CD4-positive, alpha-beta T cell treated with Interleukin-2 at 100 ng/mL for 4 hours (primary cell): Measurements from ENCODE around the gene CCR9.

Experiments
- DNase-seq: peaks from one replicate; pipeline ENCODE4 v3.0.0-alpha.2; 2020; ENCODE audit warnings: low spot score

CCR9 gene

DNA sequence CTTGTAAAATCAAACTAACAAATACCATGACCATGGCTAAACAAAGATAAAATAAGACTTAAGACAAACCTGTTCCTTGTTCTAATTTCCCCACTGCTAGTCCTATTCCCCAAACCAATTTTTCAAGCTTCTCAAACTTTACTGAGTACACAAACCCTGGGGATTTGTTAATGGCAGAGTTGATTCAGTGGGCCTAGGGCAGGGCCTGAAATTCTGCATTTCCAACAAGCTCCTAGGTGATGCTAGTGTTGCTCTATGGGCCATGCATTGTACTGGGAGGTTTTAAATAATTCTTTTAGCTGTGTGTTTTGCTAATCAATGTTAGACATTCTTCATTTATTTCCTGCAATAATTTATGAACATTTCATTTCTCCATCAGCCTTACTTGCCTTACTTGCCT is 13.3 kb upstream of the CCR9 start:
- no peak for DNase-seq

DNA sequence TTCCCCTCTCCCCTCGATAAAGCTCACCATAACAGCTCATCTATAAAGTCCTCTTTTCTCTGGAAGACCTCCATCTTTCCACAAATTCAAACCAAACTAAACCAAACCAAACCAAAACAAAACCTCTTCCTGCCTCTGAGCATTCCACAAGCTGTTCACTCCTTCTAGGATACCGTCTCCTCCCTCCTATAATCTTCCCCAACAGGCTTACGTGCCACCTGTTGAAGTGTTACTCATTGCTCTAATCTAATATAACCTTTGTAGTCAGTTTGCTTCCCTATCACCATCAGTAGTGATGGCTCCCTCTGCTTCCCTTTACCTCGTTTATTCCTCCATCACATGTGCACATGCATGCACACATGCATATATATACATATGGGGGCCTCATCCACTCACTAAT is 12.7 kb upstream of the CCR9 start:
- DNase-seq: no peak

DNA sequence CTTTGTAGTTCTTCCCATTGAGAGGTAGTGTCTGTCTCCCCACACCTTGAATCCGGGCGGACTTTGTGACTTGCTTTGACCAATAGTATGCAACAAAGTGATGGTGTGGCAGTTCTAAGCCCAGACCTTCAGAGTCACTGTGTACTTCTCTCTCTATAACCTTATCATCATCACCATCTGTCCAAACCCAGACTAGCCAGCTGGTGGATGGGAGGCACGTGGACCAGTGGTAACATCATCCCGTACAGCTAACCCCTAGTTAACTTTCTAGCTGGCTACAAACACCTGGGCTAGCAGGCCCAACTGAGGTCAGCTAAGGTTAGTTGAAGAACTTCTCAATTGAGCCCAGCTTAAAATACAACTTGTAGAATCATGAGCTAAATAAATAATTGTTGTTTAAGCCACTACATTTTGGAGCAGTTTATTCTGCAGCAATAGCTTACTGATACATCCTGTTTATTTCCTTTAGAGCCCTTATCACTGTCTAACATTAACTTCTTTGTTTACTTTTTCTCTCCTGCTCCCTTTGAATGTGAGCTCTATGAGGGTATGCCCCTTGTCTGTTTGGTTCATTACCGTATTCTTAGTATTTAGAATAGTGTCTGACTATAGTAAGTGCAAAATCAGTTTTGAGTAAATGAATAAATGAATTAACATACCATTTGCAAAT is 11.5 kb upstream of the CCR9 start:
- no peak for DNase-seq

DNA sequence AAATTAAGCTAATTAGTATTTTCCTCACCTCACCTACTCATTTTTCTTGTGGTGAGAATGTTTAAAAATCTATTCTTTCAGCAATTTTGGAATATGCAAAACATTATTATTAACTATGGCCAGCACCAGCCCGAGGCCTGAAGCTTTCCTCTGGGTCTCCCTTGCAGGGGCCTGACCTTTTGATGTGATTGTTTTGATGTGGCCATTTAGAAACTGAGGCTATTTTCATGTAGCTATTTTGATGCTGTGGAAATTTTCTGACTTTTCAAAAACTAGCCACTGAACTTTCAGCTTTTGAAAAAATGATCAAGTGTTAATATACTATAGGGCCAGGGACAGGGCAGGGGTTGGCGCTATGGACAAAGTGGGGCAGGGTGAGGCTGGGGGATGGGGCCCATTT is 8.2 kb upstream of the CCR9 start:
- DNase-seq: no peak

DNA sequence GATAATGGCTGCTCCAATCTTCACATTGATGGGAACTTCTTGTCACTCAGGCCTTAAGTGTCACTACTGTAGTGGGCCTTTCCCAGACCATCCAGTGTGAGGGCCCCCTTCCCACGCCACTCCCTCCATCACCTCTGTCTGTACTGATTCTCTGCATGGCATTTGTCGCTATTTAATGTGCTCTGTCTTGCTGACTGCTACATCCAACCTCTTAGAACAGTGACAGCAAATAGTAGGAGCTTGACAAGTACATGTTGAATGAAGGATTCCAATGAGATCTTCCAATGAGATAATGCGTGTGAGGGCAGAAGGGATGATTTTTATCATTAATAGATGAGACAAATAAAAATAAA is 5.6 kb upstream of the CCR9 start:
- no peak for DNase-seq

DNA sequence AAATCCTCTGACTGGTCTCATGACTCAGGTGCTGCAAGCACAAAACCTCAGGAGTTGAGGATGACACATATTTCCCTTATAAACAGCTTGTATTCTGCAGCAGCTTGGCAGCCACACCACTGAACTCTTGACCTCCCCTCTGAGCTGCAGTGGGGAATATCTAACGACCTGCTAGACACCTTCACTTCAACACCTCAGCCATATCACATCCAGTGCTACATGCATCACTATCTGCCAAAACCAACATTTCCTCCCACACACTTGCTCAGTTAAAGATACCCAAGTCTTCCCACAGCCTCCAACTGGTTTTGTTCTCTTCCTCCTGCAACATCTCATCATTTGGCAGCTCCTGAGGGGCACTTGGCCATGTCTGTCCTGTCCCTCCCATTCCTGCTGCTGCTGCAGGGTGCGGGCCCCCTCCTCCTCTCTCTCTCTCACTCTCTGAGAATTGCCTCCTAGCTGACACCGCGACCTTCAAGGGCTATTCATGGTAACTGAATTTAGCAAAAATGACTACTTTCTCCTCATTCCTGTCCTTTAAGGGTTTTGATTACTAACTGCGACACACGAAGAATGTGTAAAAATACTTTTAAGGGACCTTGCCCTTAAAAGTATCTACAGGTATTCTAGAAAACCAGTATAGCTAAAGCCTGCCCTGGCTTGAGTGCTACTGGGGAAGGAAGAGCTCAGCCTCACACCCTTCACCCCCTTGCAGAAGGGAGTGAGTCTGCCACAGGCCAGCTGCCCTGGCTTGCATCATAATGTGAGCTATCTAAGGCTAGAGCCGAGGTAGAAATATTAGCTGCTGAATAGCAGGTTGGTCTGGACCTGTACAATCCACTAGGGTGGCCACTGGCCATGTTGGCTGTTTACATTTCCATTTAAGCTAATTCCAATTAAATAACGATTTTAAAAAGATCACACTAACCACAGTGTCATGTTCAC is 5.0 kb upstream of the CCR9 start:
- peak; percentile 70 for DNase-seq

DNA sequence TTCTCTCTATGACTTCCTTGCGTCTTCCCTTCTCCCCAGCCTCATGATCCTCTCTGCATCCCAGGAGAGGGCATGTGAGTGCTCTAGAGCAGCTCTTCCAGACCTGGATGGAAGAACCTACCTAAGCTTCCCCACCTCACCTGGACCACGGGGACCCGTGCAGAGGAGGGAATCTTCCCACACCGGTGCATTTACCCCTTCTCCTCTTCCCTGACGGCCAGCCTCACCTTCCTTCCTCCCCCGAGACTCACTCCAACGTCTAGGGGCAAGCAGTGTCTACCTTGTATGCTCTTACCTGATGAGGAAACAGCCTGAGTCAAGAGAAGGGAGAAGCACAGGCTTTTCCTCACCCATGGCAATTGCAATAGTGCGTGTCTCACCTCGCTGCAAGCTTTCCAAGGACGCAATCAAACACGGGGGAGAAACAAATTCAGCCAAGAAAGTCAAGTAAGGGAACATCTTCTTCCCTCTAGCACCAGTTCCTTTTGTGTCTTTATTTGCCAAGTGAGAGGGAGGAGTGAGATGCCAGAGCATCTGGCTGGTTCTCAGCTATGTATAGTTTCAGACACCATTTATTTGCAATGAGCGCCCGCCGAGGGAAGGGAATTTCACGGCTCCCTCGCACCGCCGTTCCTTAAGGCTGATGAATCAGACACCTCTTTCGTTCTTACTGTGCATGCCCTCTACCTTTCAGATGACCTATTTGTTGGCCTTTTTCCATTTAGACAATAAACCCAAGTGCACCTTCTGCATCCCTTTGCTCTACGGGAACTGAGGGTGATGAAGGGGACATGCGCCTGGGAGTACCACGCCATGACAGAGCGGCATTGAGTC is 1.8 kb upstream of the CCR9 start:
- no peak for DNase-seq

DNA sequence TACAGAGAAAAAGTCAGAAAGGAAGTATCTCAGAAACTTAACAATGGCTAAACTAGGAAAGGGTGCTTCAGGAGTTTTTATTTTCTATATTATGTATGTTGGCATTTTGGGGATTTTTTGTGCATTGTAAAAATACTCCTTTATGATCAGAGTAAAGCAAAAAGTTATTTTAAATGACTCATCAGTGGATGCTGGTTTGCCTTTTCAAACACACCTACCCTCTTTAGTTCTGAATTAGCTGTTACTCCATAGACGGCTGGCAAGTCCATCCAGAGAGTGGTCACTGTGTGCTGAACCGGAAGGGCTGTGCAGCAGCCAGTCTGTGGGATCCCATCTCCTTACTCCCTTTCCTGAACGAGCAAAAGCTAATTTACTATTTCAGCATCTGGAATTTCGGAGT is 942 bp downstream of the CCR9 start:
- no peak for DNase-seq

DNA sequence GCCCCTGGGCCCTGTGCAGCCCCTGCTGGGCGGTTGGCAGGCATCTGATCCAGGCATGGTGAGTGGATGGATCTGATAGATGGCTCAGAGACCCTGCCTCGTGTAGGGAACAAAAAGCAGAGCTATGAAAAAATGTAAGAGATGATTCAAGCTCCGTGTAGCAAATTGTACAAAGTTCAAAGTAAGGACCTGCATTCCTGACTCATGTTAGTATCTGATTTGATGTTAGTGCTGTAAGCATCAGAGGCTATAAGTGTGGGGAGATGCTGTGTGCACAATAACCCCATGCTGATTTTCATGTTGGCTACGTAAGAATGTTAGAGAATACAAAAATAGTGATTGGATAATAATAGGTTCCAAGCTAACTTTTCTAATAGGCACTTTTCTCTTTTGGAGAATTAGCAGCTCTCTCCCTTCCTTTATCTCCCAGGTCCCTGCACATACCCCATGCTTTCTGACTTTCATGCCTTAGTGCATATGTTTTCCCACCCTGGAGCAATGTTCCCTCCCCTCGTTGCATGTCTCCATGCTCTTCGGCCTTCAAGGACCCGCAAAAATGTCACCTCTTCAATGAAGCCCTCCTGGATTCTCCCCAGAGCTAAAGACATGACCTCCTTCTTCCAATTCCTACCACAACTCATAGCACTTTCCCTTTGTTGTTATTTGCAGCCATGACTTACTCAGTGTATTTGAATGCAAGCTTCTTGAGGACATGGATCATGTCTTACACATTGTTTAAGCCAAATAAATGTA is 1.6 kb downstream of the CCR9 start:
- DNase-seq: no peak

DNA sequence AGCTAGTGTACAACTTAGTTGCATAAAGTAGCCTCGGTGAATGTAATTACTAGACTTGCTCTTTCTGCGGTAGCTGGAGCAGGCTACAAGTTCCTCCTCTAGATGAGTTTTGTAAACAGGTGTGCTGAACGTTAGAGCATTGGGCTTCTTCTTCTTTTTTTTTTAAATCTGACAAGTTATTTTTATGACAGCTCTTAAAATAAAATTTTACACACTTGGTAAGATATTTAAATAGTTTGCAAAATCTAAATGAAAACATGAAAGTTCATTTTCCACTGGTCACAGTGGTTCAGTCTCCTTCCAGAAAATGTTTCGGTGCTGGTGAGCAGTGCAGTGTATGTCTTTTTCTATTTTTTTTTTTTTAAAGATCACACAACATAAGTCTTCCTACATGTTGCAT is 3.0 kb downstream of the CCR9 start:
- no peak for DNase-seq

DNA sequence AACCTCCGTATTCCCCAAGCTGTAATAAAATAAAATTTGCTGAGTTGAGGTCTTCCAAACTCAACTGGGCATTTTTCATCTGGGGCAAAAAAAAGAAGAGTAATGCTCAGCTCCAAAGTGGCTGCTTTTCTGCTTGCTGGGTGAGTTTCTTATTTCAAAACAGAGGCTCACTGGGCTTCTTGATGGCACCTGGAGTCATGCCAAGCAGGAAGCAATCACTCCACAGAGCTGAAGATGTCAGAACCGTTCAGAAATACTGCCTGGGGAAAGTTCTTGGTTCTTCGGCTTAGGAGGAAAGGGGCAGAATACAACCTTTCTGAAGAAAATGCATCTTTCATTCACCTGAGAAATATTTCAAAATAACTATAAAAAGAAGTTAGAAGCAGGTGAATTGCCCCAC is 4.1 kb downstream of the CCR9 start:
- DNase-seq: peak; percentile 15

DNA sequence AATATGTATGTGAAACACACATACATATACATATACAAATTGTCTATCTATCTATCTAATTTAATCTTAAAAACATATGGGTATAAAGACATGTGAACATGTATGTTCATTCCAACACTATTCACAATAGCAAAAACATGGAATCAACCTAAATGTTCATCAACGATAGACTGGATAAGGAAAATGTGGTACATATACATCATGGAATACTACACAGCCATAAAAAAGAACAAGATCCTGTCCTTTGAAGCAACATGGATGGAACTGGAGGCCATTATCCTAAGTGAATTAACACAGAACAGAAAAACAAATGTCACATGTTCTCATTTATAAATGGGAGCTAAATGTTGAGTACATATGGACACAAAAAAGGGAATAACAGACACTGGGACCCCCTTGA is 5.8 kb downstream of the CCR9 start:
- no peak for DNase-seq

DNA sequence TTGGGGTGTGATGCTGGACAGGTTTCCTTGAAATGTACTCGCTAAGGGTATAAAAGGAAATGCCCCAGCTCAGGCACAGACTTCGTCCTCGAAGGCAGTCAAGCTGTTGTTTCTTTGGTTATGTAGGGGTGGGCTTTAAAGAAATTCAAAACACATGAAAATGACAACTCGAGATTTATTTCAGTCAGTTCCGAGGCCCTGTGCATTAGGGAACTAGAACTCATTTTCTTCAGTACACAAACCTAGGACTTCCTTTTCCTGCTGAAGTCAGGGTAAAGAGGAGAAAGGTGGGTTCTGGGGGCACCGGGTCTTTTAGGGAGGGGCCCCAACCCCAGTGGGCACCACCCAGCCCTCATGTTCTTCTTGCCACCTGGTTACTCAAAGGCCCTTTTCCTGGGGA is 7.7 kb downstream of the CCR9 start:
- DNase-seq: no peak

DNA sequence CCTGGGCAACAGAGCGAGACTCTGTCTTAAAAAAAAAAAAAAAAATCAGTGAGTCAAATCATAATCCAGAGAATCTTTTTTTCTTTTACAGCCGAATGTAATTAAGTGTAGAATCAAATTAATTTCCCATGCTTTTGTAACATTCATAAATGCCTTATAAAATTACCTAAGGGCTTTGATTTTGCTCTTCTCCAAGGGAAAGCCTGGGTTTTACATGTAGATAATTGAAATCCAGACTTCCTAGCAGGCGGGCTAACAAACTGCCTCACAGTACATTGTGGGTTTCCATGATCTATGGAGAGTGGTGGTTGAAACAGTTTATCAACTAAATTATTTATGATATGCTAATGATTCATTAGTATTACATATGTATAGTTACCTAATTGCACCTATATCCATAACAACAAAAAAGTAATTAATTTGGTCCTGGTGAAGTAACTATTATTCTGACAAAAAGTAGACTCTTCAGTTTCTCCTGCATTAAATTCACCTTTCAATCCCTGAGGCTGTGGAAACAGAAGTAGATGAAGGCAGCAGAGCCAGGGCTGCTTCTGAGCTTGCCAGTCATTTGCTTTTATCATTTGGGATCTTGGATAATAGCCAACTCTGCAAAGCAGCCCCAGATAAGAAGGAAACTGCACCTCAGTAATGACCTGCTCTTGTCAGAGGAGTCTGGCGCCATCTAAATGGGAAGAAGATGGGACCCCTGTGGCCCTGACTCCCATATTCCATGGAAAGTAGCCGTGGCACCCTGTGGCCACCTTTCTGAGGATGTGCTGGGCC is 9.5 kb downstream of the CCR9 start:
- no peak for DNase-seq

DNA sequence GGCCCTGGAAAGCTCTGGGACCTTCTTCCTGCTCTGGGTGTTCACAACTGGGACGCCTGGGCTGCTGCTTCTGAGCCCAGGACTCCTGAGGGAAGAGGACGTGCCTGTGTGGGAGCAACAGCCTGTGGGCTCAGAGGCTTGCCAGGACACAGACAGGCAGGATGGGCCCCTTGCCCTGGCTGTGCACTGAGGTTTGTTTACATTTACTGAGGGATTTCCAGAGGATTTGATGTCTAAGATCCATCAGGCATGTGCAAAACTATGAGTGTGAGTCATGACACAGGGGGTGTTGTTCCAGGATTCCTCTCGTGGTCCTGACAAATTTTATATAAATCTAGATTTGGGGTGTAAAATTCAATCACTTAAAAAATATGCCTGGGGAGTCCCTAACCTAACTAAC is 10.6 kb downstream of the CCR9 start:
- no peak for DNase-seq

DNA sequence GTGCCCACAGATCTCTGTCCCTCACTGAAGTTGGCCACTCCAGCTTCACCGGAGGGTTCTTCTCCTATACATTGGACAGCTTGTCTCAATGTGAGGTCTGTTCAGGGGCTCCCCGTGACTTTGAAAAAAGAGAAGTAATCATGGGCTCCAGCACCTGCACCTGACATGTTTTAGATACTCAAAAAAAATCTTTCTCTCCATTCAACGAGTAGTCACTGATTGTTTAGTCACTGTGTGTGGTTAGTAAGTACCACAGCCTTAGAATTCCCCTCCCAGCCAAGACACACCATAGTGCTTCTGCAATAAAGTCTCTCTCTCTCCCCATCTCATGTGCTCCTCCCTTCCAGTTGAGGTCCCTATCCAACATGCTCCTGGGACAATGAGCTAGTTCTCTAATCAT is 18.6 kb downstream of the CCR9 start:
- DNase-seq: no peak

DNA sequence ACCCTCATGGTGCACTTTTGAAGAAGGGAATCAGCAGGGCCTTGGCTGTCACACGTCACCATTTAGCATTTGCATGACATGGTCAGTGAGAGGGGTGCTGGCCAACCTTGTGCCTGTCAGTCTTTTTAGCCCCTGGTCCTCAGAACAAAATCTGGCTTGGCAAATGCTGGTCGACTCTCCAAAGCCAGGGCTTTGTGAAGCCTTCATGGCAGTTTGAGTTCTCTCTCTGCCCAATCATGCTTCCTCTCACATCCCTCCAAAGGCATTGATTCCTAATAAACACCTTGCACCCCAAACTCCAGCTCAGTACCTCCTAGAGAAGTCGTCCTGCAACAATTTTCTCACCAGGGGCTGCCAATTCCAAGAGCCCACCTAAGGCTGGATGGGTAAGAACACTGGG is 19.4 kb downstream of the CCR9 start:
- no peak for DNase-seq

DNA sequence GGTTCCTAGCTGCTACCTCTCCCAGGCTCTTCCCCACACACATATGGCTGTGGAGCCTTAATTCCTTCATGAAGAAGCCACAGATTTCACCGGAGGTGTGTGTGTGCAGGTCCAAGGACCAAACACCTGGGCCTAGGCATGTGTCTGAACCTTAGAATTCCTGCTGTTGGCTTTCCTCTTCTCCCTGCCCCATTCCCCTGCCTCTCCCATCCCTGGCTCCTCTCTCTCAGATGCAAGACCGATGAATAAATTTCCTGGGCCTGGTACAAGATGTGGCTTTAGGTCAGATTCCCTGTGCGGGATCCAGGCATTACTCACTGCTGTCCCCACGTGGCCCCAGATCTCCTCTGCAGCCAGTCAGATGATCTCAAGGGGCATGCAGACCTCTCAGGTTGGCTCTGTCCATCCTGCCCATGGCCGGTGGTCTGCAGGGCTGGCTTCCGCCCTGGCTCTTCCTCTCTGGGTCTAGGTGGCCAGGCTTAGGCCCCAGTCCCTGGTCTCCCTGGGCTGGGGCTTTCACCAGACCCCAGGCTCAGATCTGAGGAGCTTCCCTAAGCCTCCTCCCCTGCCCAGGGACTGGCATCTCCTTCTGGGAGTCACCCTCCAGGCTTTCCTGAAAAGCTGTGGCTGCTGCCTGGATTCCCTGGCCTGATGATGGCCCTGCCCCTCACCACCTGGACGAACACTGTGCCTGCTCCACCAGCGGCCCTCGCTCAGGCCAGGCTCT is 20.5 kb downstream of the CCR9 start:
- no peak for DNase-seq

DNA sequence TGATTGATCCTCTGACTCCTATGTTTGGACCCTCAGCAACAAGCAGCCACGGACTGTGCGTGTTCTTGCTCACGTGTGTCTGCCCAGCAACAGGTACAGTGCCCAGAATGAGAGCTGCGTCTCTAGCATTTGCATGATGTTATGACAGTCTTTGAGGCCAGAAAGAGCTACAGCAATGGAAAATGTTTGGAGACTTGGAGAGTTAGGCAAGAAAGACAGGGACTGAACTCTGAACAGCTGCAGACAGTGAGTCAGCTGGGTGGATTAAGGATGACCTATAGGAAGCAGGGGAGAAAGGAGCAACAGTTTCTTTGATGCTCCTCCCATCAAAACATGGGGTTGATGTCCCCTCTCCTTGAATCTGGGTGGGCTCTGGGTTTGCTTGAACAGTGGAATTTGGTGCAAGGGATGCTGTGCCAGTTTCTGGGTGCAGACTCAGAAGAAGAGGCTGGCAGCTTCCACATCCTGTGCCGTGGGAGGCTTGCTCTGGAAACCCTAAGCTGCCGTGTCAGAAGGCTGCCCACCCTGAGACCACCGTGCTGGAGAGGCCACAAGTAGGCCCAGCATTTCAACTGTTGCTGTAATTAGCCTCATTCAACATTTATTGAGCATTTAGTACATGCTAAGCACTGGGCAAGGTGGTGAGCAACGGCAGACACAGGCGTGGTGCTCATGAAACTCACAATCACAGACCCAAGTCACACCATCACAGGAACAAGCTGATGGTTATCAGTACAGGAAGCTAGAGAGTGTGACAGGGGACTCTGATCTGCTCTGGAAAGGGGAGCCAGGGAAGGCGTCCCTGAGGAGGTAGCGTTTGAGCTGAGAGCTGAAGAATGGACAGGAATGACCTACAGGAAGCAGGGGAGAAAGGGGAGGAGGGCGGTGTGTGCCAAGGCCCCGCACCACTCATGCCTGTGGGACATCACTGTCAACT is 21.7 kb downstream of the CCR9 start:
- peak; percentile 45 for DNase-seq
